ENCODE data around the gene RETN. TPM values are rescaled to one million over a fixed set of nuclear protein-coding genes. Genes with fewer than 3 reads are reported as not detected.

RETN gene
- total and polyA plus RNA-seq, 2 experiments from 2014 or later: not detected

DNA sequence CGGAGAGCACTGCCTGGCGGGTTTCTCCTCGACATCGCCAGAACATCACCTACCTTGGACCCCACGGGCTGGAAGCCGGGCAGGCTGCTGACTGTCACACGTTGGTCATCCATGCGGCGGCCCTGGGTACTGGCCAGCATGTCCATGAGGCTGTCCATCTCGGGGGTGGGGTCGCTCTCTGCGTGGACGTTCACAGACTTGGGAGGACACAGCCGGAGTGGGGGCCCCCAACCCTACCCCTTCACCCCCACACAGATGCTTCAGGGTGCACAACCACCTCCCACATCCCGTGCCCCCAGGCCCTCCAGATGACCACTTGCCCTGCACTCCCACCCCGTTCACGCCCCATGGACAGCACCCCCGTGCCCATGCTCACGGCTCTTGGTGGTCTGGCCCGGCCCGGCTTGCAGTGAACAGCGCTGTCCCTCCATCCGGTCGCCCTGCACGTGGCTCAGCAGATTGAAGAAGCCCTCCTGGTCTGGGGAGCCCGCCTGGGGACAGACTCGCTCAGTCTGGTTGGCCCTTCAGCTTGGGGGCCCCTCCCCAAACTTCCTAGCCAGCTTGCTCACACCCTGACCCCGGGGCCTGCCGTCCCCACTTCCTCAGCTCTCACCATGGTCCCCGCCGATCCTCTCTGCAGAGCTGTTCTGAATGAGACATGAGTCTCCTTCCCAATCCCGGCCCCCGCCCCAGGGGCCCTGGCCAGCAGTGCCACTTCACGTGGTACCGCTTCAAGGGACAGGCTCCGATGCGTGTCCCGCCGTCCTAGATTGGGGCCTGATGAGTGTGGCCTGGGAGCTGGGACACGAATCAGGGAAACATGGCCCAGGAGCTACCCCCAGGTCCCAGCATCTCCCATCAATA, 36.3 kb upstream of the RETN start:
- TF ChIP-seq JUNB (IDR thresholded peaks at IDR 0.05; ENCODE audit: unreplicated experiment) (no peak), ZNF462 (CRISPR knock-in tag; IDR thresholded peaks at IDR 0.05) (no peak), EZH2phosphoT487 (IDR thresholded peaks at IDR 0.05; ENCODE audit: unreplicated experiment) (no peak), STAT1 (IDR thresholded peaks at IDR 0.05; ENCODE audit: unreplicated experiment) (no peak), REST (IDR thresholded peaks at IDR 0.05; ENCODE audit: unreplicated experiment) (no peak), POLR2AphosphoS5 (IDR thresholded peaks at IDR 0.05; ENCODE audit: low read depth) (no peak), EZH2 (IDR thresholded peaks at IDR 0.05; ENCODE audit: low read depth, unreplicated experiment) (no peak), ETS1 (IDR thresholded peaks at IDR 0.05) (no peak), ZNF331 (CRISPR knock-in tag; IDR thresholded peaks at IDR 0.05; ENCODE audit: low read depth) (no peak), CTCF (conservative IDR thresholded peaks at IDR 0.05; ENCODE audit: low read depth in 2 of 2) (no peak), NANOG (IDR thresholded peaks at IDR 0.05; ENCODE audit: borderline replicate concordance) (no peak), ZNF114 (CRISPR knock-in tag; IDR thresholded peaks at IDR 0.05) (no peak)
- ATAC-seq (no peak), DNase-seq (ENCODE audit: low spot score) (no peak)
- H3K27ac Mint-ChIP-seq: no peak overlapping the region
- Histone ChIP-seq H3K4me3 (no peak overlapping the region), H3K4me2 (no peak overlapping the region), H4K20me1 (replicated peaks; ENCODE audit: insufficient read depth) (peaks cover 8% of the 10 kb centered on the region), H3K27me3 (ENCODE audit: insufficient read depth) (peaks cover 24% of the 10 kb centered on the region), H3K4me1 (ENCODE audit: insufficient read depth) (peaks cover 14% of the 10 kb centered on the region; the same call in 1 of the 2 replicates), H3F3A (replicated peaks; ENCODE audit: low read depth) (no peaks in the 10 kb centered on the region), H3K36me3 (ENCODE audit: insufficient read depth) (no peaks in the 10 kb centered on the region), H2AFZ (no peak overlapping the region), H3K79me2 (replicated peaks; ENCODE audit: insufficient read depth) (peaks cover 31% of the 10 kb centered on the region), H3K9me2 (ENCODE audit: insufficient read depth) (no peaks in the 10 kb centered on the region), H3K27ac (ENCODE audit: low read depth) (no peak overlapping the region)
- H3K4me1 Mint-ChIP-seq: peaks cover 16% of the 10 kb centered on the region
- no peaks in the 10 kb centered on the region; the same call in 2 of the 3 replicates for H3K36me3 Mint-ChIP-seq (ENCODE audit: low read depth)
- H3K9me3 Mint-ChIP-seq: no peaks in the 10 kb centered on the region; the same call in 1 of the 3 replicates
- H3K4me3 Mint-ChIP-seq: no peak overlapping the region
- peaks cover 27% of the 10 kb centered on the region for H3K27me3 Mint-ChIP-seq (ENCODE audit: insufficient read depth, low read depth, poor library complexity)
